Measurements from ENCODE around the gene RNF212. TPM values are rescaled to one million over a fixed set of nuclear protein-coding genes. Genes with fewer than 3 reads are reported as not detected.

The RNF212 gene
- total RNA-seq, 4 donors from 2014 or later: 6.7 to 31.1 (median 8.6) TPM

GRCh38 chr4:1041936-1042330, 71.4 kb downstream of the RNF212 start:
- intact Hi-C loops (cut with DNase I): no loop called here
- WGBS, 2 donors: 20 to 27% methylated on average over 8 of the region's 8 CpGs
- H3K4me1 ChIP-seq: peaks cover 63 to 84% of the 10 kb centered on the region in 2 donors

GRCh38 chr4:1041147-1041935, 72.0 kb downstream of the RNF212 start:
- no peak overlapping the region for H3K4me3 ChIP-seq (replicated peaks in 1 of 3)
- intact Hi-C loops (cut with DNase I): no loop called here
- TF ChIP-seq CTCF (IDR thresholded peaks at IDR 0.05) (no peak), POLR2A (IDR thresholded peaks at IDR 0.05) (no peak)
- peaks cover 61 to 85% of the 10 kb centered on the region in 2 donors for H3K4me1 ChIP-seq
- DNase-seq: peak; percentile 95 to 96
- no peaks in the 10 kb centered on the region for H3K36me3 ChIP-seq
- no peaks in the 10 kb centered on the region for H3K9me3 ChIP-seq
- WGBS, 2 donors: 11 to 18% methylated on average over 14 to 33 of the region's 36 CpGs
- peak overlapping the region; percentile 86 to 99 (median 96) for H3K27ac ChIP-seq
- H3K27me3 ChIP-seq: no peaks in the 10 kb centered on the region

More at GRCh38 chr4:1041936-1042330, 71.4 kb downstream of the RNF212 start:
- Histone ChIP-seq H3K4me3 (replicated peaks in 1 of 3) (no peak overlapping the region), H3K27me3 (no peaks in the 10 kb centered on the region), H3K9me3 (no peaks in the 10 kb centered on the region), H3K27ac (peak overlapping the region; percentile 80 to 99 (median 86)), H3K36me3 (no peaks in the 10 kb centered on the region)
- TF ChIP-seq CTCF (IDR thresholded peaks at IDR 0.05) (no peak), POLR2A (IDR thresholded peaks at IDR 0.05) (peak in 1 of 2 donors; percentile 19)
- no peak for DNase-seq

DNA sequence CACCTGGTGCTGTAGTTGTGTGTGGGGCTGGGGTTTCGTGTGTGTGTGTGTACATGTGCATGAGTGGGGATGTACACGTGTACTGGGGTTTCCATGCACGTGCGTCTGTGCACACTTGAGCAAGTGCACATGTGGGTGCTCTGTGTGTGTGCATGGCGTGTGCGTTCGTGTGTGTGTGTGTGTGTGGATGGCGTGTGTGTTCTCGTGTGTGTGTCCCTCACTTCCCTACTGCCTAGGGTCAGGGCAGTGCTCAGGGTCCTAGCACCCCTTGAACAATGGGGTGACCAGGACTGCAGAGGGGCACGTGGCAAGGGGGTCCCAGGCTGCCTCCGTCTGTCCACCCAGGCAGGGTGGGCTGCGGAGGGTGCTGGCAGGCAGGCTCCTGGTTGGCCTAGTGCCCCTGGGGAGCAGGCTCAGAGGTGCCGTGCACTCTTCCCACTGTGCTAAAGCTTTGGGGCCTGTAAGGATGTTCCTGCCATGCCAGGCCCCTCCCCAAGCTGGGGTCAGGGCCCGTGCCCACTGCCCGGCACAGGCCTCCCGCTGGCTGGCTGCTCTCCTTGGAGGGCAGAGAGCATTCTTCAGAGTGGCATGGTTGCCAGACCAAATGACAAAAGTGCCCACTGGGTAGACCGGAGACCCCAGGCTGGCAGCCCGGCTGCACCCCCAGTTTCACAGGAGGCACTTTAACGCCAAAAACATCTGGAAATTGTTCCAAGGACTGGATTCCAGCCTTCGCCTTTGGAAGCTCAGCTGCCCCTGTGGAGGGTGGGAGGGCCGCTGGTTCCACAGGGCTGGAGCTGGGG, 72.8 kb downstream of the RNF212 start:
- H3K4me1 ChIP-seq: peaks cover 69 to 93% of the 10 kb centered on the region in 2 donors
- H3K27ac ChIP-seq: peak overlapping the region; percentile 86 to 99 (median 96)

DNA sequence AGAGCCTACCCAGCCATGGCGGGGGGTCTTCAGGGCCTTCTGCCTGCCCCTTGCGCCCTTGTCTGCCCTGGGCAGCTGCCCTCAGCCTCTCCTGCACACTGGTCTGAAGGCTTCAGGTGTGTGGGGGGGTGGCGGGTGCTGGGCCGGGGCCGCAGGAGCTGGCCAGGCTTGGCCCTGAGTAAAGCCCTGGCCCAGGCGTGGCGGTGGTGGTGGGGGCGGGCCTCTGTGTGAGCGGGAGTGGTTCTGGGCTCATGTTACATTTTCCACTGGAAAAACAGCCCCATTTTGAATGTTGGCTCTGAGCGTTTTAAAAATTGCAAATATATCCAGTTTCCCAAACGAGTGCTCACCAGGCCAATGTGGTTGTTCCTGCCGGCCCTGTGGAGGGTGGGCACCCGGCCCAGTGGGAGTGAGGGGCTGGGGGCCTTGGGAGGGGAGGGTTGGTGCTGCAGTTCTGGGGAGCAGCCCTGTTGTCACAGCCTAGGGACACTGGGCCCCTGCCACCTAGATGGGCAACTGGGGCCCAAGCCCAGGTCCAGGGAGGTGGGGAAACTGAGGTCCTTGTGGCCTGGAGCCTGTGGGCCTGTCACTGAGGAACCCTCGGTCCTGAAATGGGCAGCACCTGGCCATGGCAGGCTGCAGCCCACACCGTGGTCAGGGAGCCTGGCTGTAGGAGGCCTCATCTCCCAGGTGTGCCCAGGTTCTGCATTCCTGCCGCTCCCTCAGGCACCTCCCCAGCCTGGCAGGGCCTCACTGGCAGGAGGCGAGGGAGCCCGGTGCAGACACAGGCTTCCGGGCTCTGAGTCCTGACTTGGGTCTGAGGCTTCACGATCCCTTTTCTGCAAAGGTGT, 73.6 kb downstream of the RNF212 start:
- Histone ChIP-seq H3K4me3 (replicated peaks in 1 of 3) (no peak overlapping the region), H3K36me3 (no peaks in the 10 kb centered on the region), H3K27ac (peak overlapping the region; percentile 86 to 99 (median 96)), H3K9me3 (no peaks in the 10 kb centered on the region), H3K4me1 (peaks cover 70 to 97% of the 10 kb centered on the region in 2 donors), H3K27me3 (no peaks in the 10 kb centered on the region)
- WGBS, 2 donors: 26 to 28% methylated on average over 14 to 16 of the region's 20 CpGs
- intact Hi-C loops (cut with DNase I): no loop called here
- DNase-seq: peak; percentile 96 to 97
- TF ChIP-seq POLR2A (IDR thresholded peaks at IDR 0.05) (peak in 1 of 2 donors; percentile 52), CTCF (IDR thresholded peaks at IDR 0.05) (no peak)

More for the DNA sequence above, 72.8 kb downstream of the RNF212 start:
- no peak overlapping the region for H3K4me3 ChIP-seq (replicated peaks in 1 of 3)
- no peak for TF ChIP-seq CTCF (IDR thresholded peaks at IDR 0.05)
- H3K36me3 ChIP-seq: no peaks in the 10 kb centered on the region
- 62 to 66% methylated on average over 7 to 11 of the region's 21 CpGs for WGBS, 2 donors
- intact Hi-C loops (cut with DNase I): no loop called here
- no peaks in the 10 kb centered on the region for H3K27me3 ChIP-seq
- no peaks in the 10 kb centered on the region for H3K9me3 ChIP-seq
- no peak for DNase-seq

All from thyroid gland (tissue), 4 donors.